ENCODE measurements around the gene RABGEF1.
"Not testable (repeated sequence)": the region's sequence is repeated elsewhere in the genome, so short reads cannot be mapped to it uniquely, and the experiment has no call there.

Gene RABGEF1
- total RNA-seq: 2.1 to 8.1 (median 3.4) reads per million in 3 experiments

DNA sequence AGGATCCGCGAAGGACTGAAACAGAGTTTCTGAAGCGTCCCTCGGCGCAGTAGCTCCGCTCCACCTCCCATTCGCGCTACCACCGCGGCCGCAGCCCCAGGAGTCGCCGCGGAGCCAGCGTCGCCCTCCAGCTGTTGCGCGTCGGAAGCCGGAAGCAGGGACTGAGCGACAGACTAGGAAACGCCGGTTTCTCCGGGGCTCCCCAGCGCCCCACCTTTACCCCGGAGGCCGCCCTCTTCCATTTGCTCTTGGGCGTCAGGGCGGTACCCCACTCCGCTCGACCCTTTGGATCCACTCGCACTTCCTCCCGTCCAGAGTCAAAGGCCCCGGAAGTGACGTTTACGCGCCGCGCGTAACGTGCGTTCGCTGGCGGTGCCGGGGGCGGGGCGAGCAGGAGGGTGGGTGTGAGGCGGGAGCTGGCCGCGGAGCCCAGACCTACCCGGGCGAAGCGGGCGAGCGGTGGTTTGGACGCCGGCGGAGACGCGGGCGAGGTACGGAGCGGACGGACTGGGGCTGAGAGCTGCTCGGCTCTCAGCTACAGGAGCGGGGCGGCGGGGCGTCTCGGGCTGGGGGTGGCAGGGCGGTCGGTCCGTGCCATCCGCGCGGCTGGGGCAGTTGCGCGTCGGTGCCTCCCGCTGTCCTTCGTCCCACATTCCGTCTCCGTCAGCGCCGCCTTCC is at the start of gene RABGEF1:
Gene RABGEF1, plus strand, starts transcription at position 432 of the 678 bp plus-strand sequence. CDS start 31,167 bp downstream, outside the sequence.
- DNase-seq: peak; percentile 97

DNA sequence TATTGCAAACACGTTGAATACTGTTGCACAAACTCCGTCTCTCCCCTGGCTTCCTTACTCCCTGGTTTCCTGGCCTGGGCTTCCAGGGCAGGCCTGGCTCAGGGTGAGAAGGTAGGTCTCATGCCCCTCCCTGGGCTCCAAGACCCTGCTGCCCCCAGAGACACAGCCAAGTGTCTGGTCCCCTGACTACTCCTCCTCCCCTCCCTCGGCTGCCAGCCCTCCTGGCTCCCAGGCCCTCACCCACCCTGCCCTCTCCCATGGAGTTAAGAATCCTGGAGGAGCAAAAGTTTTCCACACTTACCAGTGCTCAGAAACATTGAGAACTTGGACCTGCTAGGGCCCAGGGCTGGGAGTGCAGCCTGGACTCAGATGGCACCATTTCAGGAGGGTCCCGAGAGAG is 47.2 kb upstream of the RABGEF1 start:
- DNase-seq: no peak

GRCh38 chr7:66694286-66694685 is 46.2 kb upstream of the RABGEF1 start:
- no peak for DNase-seq

- DNase-seq: not testable (repeated sequence)
Observed at GRCh38 chr7:66695417-66695816, 45.1 kb upstream of the RABGEF1 start.

DNA sequence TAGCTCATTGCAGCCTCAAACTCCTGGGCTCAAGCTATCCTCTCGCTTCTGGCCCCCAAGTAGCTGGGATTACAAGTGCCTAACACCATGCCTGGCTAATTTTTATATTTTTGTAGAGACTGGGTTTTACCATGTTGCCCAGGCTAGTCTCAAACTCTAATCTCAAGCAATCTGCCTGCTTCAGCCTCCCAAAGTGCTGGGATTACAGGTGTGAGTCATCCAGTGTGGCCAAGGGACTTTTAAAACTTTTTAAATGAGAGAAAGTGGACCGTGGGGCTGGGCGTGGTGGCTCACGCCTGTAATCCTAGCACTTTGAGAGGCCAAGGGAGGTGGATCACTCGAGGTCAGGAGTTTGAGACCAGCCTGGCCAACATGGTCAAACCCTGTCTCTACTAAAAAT is 44.4 kb upstream of the RABGEF1 start:
- DNase-seq: not testable (repeated sequence)

GRCh38 chr7:66696774-66697191 is 43.8 kb upstream of the RABGEF1 start:
- DNase-seq: no peak

- no peak for DNase-seq
Observed at GRCh38 chr7:66697449-66698438, 42.8 kb upstream of the RABGEF1 start.

DNA sequence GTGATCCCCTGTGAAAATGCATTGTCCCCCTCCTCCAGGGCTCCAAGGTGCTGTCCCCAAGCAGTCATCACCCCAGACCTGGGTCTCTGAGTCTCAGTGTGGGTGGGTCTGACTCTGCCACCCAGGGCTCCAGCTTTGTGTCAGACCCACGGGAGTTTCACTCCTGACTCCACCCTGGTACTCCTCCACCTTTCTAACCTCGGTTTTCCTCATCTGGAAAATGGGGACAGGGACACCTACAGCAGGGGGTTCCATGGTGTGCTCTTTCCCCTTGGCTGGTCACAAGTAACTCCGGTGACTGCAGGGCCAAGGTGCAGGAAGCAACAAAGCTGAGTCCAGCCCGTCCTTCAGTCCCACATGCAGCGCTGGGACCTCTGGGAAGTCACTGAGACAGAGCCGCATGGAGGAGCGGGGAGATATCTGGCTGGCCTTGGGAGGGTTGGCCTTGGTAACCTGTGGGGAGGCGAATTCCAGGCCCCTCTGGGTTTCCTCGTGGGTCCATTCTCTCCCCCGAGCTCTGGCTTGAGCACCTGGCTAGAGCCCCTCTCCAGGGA is 41.8 kb upstream of the RABGEF1 start:
- DNase-seq: no peak

DNA sequence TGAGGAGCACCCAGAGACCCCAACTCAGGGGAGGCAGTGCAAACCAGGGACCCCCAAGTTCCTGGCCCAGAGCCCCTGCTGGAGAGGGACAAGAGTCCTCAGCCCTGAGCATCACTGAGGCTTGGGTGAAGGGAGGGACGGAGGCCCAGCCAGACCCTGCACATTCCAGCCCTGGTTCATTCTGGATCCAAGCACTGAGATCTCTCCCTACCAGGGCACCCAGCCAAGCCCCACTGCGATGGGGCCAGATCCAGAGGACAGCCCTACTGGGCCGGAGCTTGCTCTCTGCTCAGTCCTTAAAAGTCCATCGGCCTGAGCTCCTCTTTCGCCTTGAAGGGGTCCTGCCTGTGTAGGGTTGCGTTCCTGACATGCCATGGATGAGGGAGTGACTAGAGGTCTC is 40.5 kb upstream of the RABGEF1 start:
- DNase-seq: no peak

GRCh38 chr7:66700633-66701131 is 39.9 kb upstream of the RABGEF1 start:
- DNase-seq: no peak

DNA sequence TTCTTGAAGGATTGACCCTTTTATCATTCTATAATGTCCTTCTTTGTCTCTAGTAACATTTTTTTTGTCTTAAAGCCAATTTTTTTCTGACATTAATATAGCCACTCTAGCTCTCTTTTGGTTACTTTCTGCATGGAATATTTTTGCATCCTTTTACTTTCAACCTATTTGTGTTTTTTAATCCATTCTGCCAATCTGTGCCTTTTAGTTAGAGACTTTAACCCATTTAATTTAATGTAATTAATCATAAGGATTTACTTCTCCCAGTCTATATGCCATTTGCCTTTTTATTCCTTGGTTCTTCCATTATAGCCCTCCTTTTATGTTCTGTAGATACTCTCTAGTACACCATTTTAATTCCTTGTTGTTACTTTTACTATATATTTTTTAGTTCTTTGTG is 32.7 kb upstream of the RABGEF1 start:
- no peak for DNase-seq

DNA sequence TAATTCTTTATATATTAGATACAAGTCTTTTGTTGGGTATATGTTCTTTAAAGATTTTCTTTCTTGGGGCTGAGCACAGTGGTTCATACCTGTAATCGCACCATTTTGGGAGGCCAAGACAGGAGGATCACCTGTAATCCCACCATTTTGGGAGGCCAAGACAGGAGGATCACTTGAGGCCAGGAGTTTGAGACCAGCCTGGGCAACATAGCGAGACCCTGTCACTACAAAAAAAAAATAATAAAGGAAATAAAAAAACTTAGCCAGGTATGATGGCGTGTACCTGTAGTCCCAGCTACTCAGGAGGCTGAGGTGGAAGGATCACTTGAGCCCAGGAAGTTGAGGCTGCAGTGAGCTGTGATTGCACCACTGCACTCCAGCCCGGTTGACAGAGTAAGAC is 29.8 kb upstream of the RABGEF1 start:
- DNase-seq: not testable (repeated sequence)

DNA sequence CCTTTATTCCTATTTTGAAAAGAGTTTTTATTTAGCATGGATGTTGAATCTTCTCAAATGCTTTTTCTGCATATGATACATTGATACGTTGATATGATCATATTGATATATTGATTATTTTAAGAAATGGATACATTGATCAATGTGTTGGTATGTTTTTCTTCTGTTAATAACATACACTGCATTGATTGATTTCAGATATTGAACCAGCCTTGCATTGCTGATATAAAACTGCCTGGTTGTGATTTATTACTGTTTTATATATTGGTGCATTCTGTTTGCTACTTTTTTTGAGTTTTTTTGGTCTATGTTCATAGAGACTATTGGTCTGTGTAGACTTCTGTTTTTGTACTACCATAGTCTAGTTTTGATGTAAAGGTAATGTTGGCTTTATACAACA is 26.8 kb upstream of the RABGEF1 start:
- no peak for DNase-seq

- DNase-seq: not testable (repeated sequence)
Observed at GRCh38 chr7:66716634-66717033, 23.9 kb upstream of the RABGEF1 start.

DNA sequence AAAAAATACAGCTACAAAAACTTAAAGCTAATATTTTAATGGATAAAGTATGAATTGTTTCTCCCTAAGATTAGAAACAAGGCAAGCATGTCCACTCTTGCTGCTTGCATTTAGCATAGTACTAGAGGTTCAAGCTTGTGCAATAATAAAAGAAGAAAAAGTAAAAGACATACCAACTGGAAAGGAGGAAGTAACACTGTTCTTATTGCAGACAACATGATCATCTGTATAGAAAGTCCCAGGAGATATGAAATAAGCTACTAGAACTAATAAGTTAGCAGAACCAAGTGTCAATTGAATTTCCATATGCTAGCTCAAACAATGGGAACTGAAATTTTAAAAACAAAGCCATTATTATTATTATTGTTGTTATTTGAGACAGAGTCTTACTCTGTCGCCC is 20.0 kb upstream of the RABGEF1 start:
- no peak for DNase-seq

DNA sequence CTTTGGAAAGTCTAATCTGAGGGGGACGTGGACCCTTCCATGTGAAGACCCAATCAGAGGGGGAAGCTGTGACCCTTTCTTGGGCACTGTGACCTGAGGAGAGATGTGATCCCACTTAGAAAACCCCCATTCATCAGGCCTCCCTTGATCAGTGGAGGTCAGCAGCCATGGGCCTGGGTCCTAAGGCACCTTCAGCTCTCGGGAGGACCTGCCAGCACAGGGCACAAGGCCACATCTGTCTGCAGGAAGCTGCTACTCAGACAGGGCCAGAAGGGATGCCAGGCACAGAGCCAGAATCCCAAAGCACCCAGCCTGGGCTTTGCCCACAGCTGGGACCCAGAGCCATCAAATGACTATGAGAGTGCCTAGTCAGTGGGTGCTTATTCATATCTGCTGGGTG is 14.7 kb upstream of the RABGEF1 start:
- no peak for DNase-seq

DNA sequence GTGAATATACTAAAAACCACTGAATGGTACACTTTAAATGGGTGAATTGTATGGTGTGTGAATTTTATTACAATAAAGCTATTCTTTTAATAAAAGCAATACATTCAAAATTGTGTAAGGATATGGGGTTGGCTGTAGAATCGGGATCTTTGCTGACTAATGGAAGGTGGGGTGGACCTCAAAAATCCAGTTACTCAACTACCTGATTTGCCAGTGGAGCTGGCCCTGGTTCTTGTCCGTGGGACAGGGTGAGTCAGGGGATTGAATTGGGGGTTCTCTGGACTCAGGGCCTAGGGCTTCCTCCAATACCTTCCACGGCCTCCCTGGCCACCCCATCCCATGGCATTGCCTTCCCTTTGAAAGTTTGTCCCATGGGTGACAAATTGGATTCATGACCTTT is 13.5 kb upstream of the RABGEF1 start:
- no peak for DNase-seq

GRCh38 chr7:66728571-66728970 is 12.0 kb upstream of the RABGEF1 start:
- no peak for DNase-seq

GRCh38 chr7:66729274-66729673 is 11.3 kb upstream of the RABGEF1 start:
- no peak for DNase-seq

GRCh38 chr7:66731986-66732385 is 8.5 kb upstream of the RABGEF1 start:
- no peak for DNase-seq

DNA sequence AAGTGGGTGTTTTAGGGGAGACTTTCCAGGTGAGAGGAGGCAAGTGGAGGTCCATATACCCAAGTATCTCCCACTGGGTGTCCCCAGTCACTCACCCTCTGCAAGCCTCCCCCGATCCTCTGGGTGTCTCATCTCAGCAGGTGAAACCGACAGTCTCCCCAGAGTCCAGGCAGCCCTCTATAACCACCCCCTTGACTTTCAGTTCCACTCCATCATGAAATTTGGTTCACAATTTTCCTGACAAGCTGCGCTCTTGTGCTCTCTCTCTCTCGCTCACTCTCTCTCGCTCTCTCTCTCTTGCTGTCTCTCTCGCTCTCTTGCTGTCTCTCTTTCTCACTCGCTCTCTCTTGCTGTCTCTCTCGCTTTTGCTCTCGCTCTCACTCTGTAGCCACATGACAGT is 8.1 kb upstream of the RABGEF1 start:
- DNase-seq: no peak

DNA sequence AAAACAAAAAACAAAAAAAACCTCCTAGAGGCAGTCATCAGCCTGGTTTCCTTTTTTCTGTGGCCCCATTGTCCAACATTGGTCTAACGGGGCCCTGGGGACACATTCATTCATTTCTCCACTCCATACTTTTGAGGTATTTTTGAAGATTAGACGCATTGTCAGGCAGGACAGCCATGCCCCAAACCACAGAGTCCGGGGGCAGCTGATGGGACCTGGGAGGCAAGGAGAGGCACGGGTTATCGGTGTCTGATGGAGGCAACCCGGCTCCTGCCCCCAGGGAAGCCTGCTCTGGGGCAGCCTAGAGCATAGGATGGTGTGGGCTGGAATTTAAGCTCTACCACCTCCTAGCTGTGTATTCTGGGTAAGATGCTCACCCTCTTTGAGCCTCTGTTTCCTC is 6.5 kb upstream of the RABGEF1 start:
- no peak for DNase-seq

DNA sequence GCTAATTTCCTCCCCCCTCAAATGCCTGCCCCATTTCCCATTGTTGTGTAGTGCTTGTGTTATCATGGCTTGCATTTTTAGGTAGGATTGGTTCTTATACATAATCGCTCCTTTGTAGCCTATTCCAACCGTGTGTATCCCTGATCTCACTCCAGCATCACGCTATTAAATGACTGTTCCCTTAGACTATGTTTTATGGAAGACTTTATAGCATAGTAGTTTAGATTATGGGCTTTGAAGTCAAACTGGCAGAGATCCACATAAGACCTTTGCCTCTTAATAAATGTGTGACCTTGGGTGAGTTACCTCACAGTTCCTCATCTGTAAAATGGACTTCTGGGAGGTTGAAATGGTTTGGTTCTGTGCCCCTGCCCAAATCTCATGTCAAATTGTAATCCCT is 5.4 kb upstream of the RABGEF1 start:
- no peak for DNase-seq

All from central memory CD4-positive, alpha-beta T cell (primary cell).